Type B pancreatic cell (in vitro differentiated cells): ENCODE data around the gene BMPR2. TPM values are rescaled to one million over a fixed set of nuclear protein-coding genes. Genes with fewer than 3 reads are reported as not detected.

Experiments
- DNase-seq: peaks from one replicate; pipeline ENCODE4 v3.0.0; 2021; ENCODE audit warnings: mixed read lengths; ENCODE audit not compliant: unreplicated experiment; ENCODE audit errors: extremely low spot score
- H3K27ac Mint-ChIP-seq: 2 replicates; pipeline ENCODE4 v1.8.0; 2021; ENCODE audit warnings: mild to moderate bottlenecking, mixed read lengths
- H3K27me3 Mint-ChIP-seq: 2 replicates; pipeline ENCODE4 v1.8.0; 2021; ENCODE audit warnings: mixed read lengths
- H3K36me3 Mint-ChIP-seq: 2 replicates; pipeline ENCODE4 v1.8.0; 2021; ENCODE audit warnings: mixed read lengths
- H3K4me1 Mint-ChIP-seq: one replicate; pipeline ENCODE4 v1.8.0; 2021; ENCODE audit warnings: mixed read lengths; ENCODE audit not compliant: unreplicated experiment
- H3K4me3 Mint-ChIP-seq: 2 replicates; pipeline ENCODE4 v1.8.0; 2021; ENCODE audit warnings: mild to moderate bottlenecking, mixed read lengths
- H3K9me3 Mint-ChIP-seq: 2 replicates; pipeline ENCODE4 v1.8.0; 2021; ENCODE audit warnings: mixed read lengths
- CTCF ChIP-seq: fragments of 200-600 bp; sonication (generic); conservative IDR thresholded peaks from 2 replicates; pipeline ENCODE4 v1.5.0; 2021; ENCODE audit warnings: antibody characterized with exemption, mild to moderate bottlenecking
- total RNA-seq: library from RNA; stranded (reverse); gene quantifications from 2 replicates; pipeline ENCODE4 v1.2.1, GENCODE V29; 2021; ENCODE audit warnings: low replicate concordance

The BMPR2 gene
- total RNA-seq, 1 donor from 2014 or later: 34.8 TPM

DNA sequence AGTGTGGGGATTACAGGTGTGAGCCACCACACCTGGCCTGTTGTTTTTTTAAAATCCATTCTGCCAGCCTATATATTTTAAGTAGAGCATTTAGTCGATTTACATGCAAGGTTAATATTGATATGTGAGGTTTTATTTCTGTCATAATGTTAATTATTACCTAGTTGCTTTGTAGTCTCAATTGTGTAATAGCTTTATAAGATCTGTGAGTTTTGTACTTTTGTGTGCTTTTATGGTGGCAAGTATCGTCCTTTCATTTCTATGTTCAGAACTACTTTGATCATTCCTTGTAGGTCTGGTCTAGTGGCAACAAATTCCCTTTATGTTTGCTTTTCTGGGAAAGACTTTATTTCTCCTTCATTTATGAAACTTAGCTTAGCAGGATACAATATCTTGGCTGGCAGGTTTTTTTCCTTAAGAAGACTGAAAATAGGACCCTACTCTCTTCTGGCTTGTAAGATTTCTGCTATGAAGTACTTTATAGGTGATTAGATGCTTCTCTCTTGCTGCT, 207.6 kb downstream of the BMPR2 start:
- Mint-ChIP-seq H3K27me3 (no peaks in the 10 kb centered on the region), H3K27ac (no peak overlapping the region), H3K4me3 (no peak overlapping the region), H3K36me3 (no peaks in the 10 kb centered on the region), H3K9me3 (peaks cover 8% of the 10 kb centered on the region), H3K4me1 (peaks cover 5% of the 10 kb centered on the region)
- no peak for DNase-seq
- no peak for TF ChIP-seq CTCF

- TF ChIP-seq CTCF: peak; percentile 93
- Mint-ChIP-seq H3K4me1 (peaks cover 8% of the 10 kb centered on the region), H3K9me3 (peaks cover 3% of the 10 kb centered on the region), H3K27me3 (no peaks in the 10 kb centered on the region), H3K36me3 (no peaks in the 10 kb centered on the region), H3K4me3 (peak overlapping the region; percentile 71), H3K27ac (peak overlapping the region; percentile 70)
- DNase-seq: no peak
These were observed 212.8 kb downstream of the BMPR2 start for GRCh38 chr2:202588647-202589581.

GRCh38 chr2:202589582-202589949, 213.4 kb downstream of the BMPR2 start:
- Mint-ChIP-seq H3K27me3 (no peaks in the 10 kb centered on the region), H3K4me3 (no peak overlapping the region), H3K27ac (no peak overlapping the region), H3K4me1 (peaks cover 8% of the 10 kb centered on the region), H3K9me3 (no peaks in the 10 kb centered on the region), H3K36me3 (no peaks in the 10 kb centered on the region)
- TF ChIP-seq CTCF: no peak
- no peak for DNase-seq

DNA sequence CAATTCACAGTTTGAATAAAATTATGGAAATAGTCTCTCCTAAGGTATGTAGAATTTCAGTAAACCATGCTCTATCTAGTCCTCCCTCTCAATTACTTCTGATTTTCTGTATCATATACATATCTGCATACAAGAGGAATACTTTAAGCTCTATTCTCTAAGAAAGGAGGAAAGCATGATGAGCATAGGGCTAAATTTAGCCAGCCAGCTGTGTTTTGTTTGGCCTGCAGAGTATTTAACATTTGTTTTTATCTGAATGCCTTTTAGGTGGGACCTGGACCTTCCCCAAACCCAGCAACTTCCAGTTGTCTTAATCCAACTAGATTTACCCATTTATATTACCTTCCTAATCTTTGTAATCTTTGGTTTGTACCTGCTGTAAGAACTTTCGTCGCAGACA, 216.4 kb downstream of the BMPR2 start:
- Mint-ChIP-seq H3K4me3 (no peak overlapping the region), H3K4me1 (peaks cover 8% of the 10 kb centered on the region), H3K27ac (no peak overlapping the region), H3K9me3 (no peaks in the 10 kb centered on the region), H3K36me3 (no peaks in the 10 kb centered on the region), H3K27me3 (no peaks in the 10 kb centered on the region)
- no peak for TF ChIP-seq CTCF
- no peak for DNase-seq

DNA sequence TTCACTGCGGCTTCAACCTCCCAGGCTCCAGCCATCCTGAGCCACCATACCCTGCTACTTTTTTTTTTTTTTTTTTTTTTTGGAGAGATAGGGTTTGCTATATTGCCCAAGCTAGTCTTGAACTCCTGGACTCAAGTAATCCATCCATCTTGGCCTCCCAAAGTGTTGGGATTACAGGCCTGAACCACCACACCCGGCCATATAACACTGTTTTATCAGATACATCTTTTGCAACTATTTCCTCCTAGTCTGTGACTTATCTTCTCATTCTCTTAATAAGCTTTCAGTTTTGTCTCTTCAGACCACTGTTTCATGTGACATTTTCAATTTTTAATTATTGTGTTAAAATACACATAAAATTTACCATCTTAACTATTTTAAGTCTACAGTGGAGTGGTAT, 223.0 kb downstream of the BMPR2 start:
- no peaks in the 10 kb centered on the region for H3K36me3 Mint-ChIP-seq
- no peak overlapping the region for H3K4me3 Mint-ChIP-seq
- DNase-seq: no peak
- no peaks in the 10 kb centered on the region for H3K9me3 Mint-ChIP-seq
- H3K4me1 Mint-ChIP-seq: no peaks in the 10 kb centered on the region
- H3K27ac Mint-ChIP-seq: no peak overlapping the region
- H3K27me3 Mint-ChIP-seq: no peaks in the 10 kb centered on the region
- TF ChIP-seq CTCF: no peak
